ENCODE results near the gene CPD. TPM values are rescaled to one million over a fixed set of nuclear protein-coding genes. Genes with fewer than 3 reads are reported as not detected.
"Not testable (repeated sequence)": the region's sequence is repeated elsewhere in the genome, so short reads cannot be mapped to it uniquely, and the experiment has no call there.

The CPD gene
- total RNA-seq, 1 donor from 2014 or later, result 51.2 TPM

GRCh38 chr17:30436729-30437128 lies 58.0 kb downstream of the CPD start:
- Histone ChIP-seq H3K4me2 (ENCODE audit: low read length) (no peak overlapping the region), H4K20me1 (ENCODE audit: insufficient read depth, low read length) (no peaks in the 10 kb centered on the region), H3K27ac (ENCODE audit: low read depth, low read length) (no peak overlapping the region), H2AFZ (ENCODE audit: low read depth, low read length) (no peak overlapping the region), H3K9ac (ENCODE audit: low read length) (no peak overlapping the region), H3K27me3 (ENCODE audit: insufficient read depth, low read length) (no peaks in the 10 kb centered on the region), H3K36me3 (ENCODE audit: insufficient read depth, low read length) (peaks cover 8% of the 10 kb centered on the region), H3K9me3 (ENCODE audit: insufficient read depth, low read depth, low read length) (no peaks in the 10 kb centered on the region), H3K79me2 (ENCODE audit: insufficient read depth, low read length) (no peaks in the 10 kb centered on the region), H3K4me3 (ENCODE audit: insufficient read depth, low read depth, low read length) (no peak overlapping the region), H3K4me1 (ENCODE audit: insufficient read depth, low read length) (peaks cover 6% of the 10 kb centered on the region)
- no peaks in the 10 kb centered on the region for H3K27me3 Mint-ChIP-seq (ENCODE audit: low read depth, unreplicated experiment)
- H3K36me3 Mint-ChIP-seq (ENCODE audit: low read depth, unreplicated experiment), result peaks cover 8% of the 10 kb centered on the region
- FAIRE-seq, result no peak
- no peak for TF ChIP-seq EZH2 (IDR thresholded peaks at IDR 0.05; ENCODE audit: insufficient read depth, low read length)
- TF ChIP-seq, protein P1, sequence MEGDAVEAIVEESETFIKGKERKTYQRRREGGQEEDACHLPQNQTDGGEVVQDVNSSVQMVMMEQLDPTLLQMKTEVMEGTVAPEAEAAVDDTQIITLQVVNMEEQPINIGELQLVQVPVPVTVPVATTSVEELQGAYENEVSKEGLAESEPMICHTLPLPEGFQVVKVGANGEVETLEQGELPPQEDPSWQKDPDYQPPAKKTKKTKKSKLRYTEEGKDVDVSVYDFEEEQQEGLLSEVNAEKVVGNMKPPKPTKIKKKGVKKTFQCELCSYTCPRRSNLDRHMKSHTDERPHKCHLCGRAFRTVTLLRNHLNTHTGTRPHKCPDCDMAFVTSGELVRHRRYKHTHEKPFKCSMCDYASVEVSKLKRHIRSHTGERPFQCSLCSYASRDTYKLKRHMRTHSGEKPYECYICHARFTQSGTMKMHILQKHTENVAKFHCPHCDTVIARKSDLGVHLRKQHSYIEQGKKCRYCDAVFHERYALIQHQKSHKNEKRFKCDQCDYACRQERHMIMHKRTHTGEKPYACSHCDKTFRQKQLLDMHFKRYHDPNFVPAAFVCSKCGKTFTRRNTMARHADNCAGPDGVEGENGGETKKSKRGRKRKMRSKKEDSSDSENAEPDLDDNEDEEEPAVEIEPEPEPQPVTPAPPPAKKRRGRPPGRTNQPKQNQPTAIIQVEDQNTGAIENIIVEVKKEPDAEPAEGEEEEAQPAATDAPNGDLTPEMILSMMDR (IDR thresholded peaks at IDR 0.05; ENCODE audit: insufficient read depth, low read depth, low read length), result no peak
- no peaks in the 10 kb centered on the region for H3K9me3 Mint-ChIP-seq (ENCODE audit: unreplicated experiment)
- H3K4me1 Mint-ChIP-seq (ENCODE audit: low read depth, unreplicated experiment), result peaks cover 7% of the 10 kb centered on the region
- no peak overlapping the region for H3K27ac Mint-ChIP-seq (ENCODE audit: unreplicated experiment)
- DNase-seq (ENCODE audit: low read depth), result no peak
- H3K4me3 Mint-ChIP-seq (ENCODE audit: unreplicated experiment), result no peak overlapping the region

GRCh38 chr17:30443721-30444120 lies 65.0 kb downstream of the CPD start:
- Histone ChIP-seq H3K9ac (ENCODE audit: low read length) (no peak overlapping the region), H3K27ac (ENCODE audit: low read depth, low read length) (no peak overlapping the region), H3K79me2 (ENCODE audit: insufficient read depth, low read length) (no peaks in the 10 kb centered on the region), H3K9me3 (ENCODE audit: insufficient read depth, low read depth, low read length) (no peaks in the 10 kb centered on the region), H3K36me3 (ENCODE audit: insufficient read depth, low read length) (peaks cover 7% of the 10 kb centered on the region), H4K20me1 (ENCODE audit: insufficient read depth, low read length) (no peaks in the 10 kb centered on the region), H3K4me1 (ENCODE audit: insufficient read depth, low read length) (no peaks in the 10 kb centered on the region), H3K27me3 (ENCODE audit: insufficient read depth, low read length) (no peaks in the 10 kb centered on the region), H3K4me2 (ENCODE audit: low read length) (no peak overlapping the region), H3K4me3 (ENCODE audit: insufficient read depth, low read depth, low read length) (no peak overlapping the region), H2AFZ (ENCODE audit: low read depth, low read length) (no peak overlapping the region)
- peaks cover 4% of the 10 kb centered on the region for H3K36me3 Mint-ChIP-seq (ENCODE audit: low read depth, unreplicated experiment)
- TF ChIP-seq, protein P1 (IDR thresholded peaks at IDR 0.05; ENCODE audit: insufficient read depth, low read depth, low read length), result no peak
- no peak for TF ChIP-seq EZH2 (IDR thresholded peaks at IDR 0.05; ENCODE audit: insufficient read depth, low read length)
- no peak overlapping the region for H3K4me3 Mint-ChIP-seq (ENCODE audit: unreplicated experiment)
- H3K27me3 Mint-ChIP-seq (ENCODE audit: low read depth, unreplicated experiment), result no peaks in the 10 kb centered on the region
- H3K27ac Mint-ChIP-seq (ENCODE audit: unreplicated experiment), result no peak overlapping the region
- H3K9me3 Mint-ChIP-seq (ENCODE audit: unreplicated experiment), result no peaks in the 10 kb centered on the region
- FAIRE-seq, result no peak
- no peak for DNase-seq (ENCODE audit: low read depth)
- no peaks in the 10 kb centered on the region for H3K4me1 Mint-ChIP-seq (ENCODE audit: low read depth, unreplicated experiment)

- H3K4me1 ChIP-seq (ENCODE audit: insufficient read depth, low read length); H3K27me3 Mint-ChIP-seq (ENCODE audit: low read depth, unreplicated experiment): not testable (repeated sequence)
Observed at GRCh38 chr17:30446640-30447039, 67.9 kb downstream of the CPD start.

More at GRCh38 chr17:30446640-30447039, 67.9 kb downstream of the CPD start:
- not testable (repeated sequence) for DNase-seq (ENCODE audit: low read depth); H3K4me2 ChIP-seq (ENCODE audit: low read length); H3K4me3 Mint-ChIP-seq (ENCODE audit: unreplicated experiment); H3K27ac ChIP-seq (ENCODE audit: low read depth, low read length); H3K9ac ChIP-seq (ENCODE audit: low read length); H3K9me3 Mint-ChIP-seq (ENCODE audit: unreplicated experiment); H3K36me3 ChIP-seq (ENCODE audit: insufficient read depth, low read length); H3K36me3 Mint-ChIP-seq (ENCODE audit: low read depth, unreplicated experiment); FAIRE-seq; H3K9me3 ChIP-seq (ENCODE audit: insufficient read depth, low read depth, low read length); H3K4me3 ChIP-seq (ENCODE audit: insufficient read depth, low read depth, low read length); H4K20me1 ChIP-seq (ENCODE audit: insufficient read depth, low read length); H3K79me2 ChIP-seq (ENCODE audit: insufficient read depth, low read length); H3K27ac Mint-ChIP-seq (ENCODE audit: unreplicated experiment); H2AFZ ChIP-seq (ENCODE audit: low read depth, low read length); H3K4me1 Mint-ChIP-seq (ENCODE audit: low read depth, unreplicated experiment); H3K27me3 ChIP-seq (ENCODE audit: insufficient read depth, low read length)

Measured in astrocyte (in vitro differentiated cells and primary cell).